Esophagus muscularis mucosa (tissue), 4 donors: ENCODE data around the gene ATP2A1. TPM values are rescaled to one million over a fixed set of nuclear protein-coding genes. Genes with fewer than 3 reads are reported as not detected.
"Not testable (repeated sequence)": the region's sequence is repeated elsewhere in the genome, so short reads cannot be mapped to it uniquely, and the experiment has no call there.

ENCODE experiments used
- DNase-seq: peaks from one replicate; pipeline ENCODE4 v3.0.0-alpha.2; 2017; ENCODE audit errors: extremely low spot score
- H3K27ac ChIP-seq, 4 donors: fragments of 200-600 bp; sonication (generic); replicated peaks in 1 of 4; 1 replicate in 3 of 4; 2 replicates in 1 of 4; pipeline ENCODE4 v1.5.1; 2016 to 2019; ENCODE audit warnings: mild to moderate bottlenecking in 1 of 4
- H3K27me3 ChIP-seq, 4 donors: fragments of 200-600 bp; sonication (generic); one replicate each; pipeline versions ENCODE4 v1.5.1 to v1.6.0; 2016 to 2019
- H3K36me3 ChIP-seq, 4 donors: fragments of 200-600 bp; sonication (generic); one replicate each; pipeline ENCODE4 v1.5.1; 2016 to 2019
- H3K4me1 ChIP-seq, 4 donors: fragments of 200-600 bp; sonication (generic); one replicate each; pipeline ENCODE4 v1.5.1; 2016 to 2019
- H3K4me3 ChIP-seq, 4 donors: fragments of 200-600 bp; sonication (generic); 1 replicate in 2 of 4; 2 replicates in 2 of 4; pipeline ENCODE4 v1.5.1; 2016 to 2019; ENCODE audit warnings: mild to moderate bottlenecking in 4 of 4, moderate library complexity in 1 of 4
- H3K9me3 ChIP-seq, 4 donors: fragments of 200-600 bp; sonication (generic); 1 replicate in 3 of 4; 2 replicates in 1 of 4; pipeline ENCODE4 v1.5.1; 2016 to 2019
- EP300 ChIP-seq: sonication (generic); formaldehyde crosslinking; IDR thresholded peaks from one replicate; pipeline ENCODE4 v1.6.1; 2017; ENCODE audit warnings: antibody characterized with exemption
- POLR2A ChIP-seq: fragments of 450-650 bp; IDR thresholded peaks from one replicate; pipeline ENCODE4 v1.6.1; 2017; ENCODE audit warnings: antibody characterized with exemption, moderate library complexity, mild to moderate bottlenecking, low read depth
- POLR2AphosphoS5 ChIP-seq, 2 donors: sonication (generic); formaldehyde crosslinking; IDR thresholded peaks; one replicate each; pipeline ENCODE4 v1.6.1; 2017; ENCODE audit warnings: antibody characterized with exemption in 2 of 2
- WGBS: methylation state at CpG from one replicate; pipeline ENCODE4 v1.1.5; 2018; 5-methylcytosine and 5-hydroxymethylcytosine counted together
- intact Hi-C: fragments of 100-400 bp; cut with DNase I; formaldehyde crosslinking; loops from one replicate; pipeline ENCODE4 v1.15.1; 2023
- total RNA-seq, 4 donors: library from RNA; depleted of rRNA; stranded (reverse); fragments of >200 nt; gene quantifications; one replicate each; pipeline versions ENCODE4 v1.1.0 to v1.2.1, GENCODE V29; 2016
- TF ChIP-seq, protein P1 (sequence below), 3 experiments: fragments of 200-600 bp in 2 of 3; fragments of 450-650 bp in 1 of 3; sonication (generic) in 2 of 3; IDR thresholded peaks; one replicate each; pipeline ENCODE4 v1.5.1; 2017 to 2019; ENCODE audit warnings: antibody characterized with exemption in 3 of 3, mild to moderate bottlenecking in 2 of 3, moderate library complexity in 1 of 3

The ATP2A1 gene
- total RNA-seq, 4 donors from 2014 or later: 0.86 TPM; not detected in 3

- WGBS: 82% methylated on average over 13 of the region's 13 CpGs
- intact Hi-C loops: no loop called here
- Histone ChIP-seq H3K4me3 (peak overlapping the region in 3 of 4 donors; percentile 78 to 88 (median 84)), H3K4me1 (peaks cover 5 to 18% (median 13%) of the 10 kb centered on the region in 4 donors), H3K27ac (peak overlapping the region; percentile 90 to 98 (median 97)), H3K27me3 (no peaks in the 10 kb centered on the region), H3K36me3 (peaks cover 0 to 29% (median 18%) of the 10 kb centered on the region in 4 donors), H3K9me3 (no peaks in the 10 kb centered on the region)
- TF ChIP-seq POLR2A (no peak), POLR2AphosphoS5 (IDR thresholded peaks at IDR 0.05) (no peak), EP300 (no peak)
- TF ChIP-seq, protein P1, sequence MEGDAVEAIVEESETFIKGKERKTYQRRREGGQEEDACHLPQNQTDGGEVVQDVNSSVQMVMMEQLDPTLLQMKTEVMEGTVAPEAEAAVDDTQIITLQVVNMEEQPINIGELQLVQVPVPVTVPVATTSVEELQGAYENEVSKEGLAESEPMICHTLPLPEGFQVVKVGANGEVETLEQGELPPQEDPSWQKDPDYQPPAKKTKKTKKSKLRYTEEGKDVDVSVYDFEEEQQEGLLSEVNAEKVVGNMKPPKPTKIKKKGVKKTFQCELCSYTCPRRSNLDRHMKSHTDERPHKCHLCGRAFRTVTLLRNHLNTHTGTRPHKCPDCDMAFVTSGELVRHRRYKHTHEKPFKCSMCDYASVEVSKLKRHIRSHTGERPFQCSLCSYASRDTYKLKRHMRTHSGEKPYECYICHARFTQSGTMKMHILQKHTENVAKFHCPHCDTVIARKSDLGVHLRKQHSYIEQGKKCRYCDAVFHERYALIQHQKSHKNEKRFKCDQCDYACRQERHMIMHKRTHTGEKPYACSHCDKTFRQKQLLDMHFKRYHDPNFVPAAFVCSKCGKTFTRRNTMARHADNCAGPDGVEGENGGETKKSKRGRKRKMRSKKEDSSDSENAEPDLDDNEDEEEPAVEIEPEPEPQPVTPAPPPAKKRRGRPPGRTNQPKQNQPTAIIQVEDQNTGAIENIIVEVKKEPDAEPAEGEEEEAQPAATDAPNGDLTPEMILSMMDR (IDR thresholded peaks at IDR 0.05): no peak
- DNase-seq: no peak
Observed at GRCh38 chr16:28923652-28924398, 45.5 kb downstream of the ATP2A1 start.

DNA sequence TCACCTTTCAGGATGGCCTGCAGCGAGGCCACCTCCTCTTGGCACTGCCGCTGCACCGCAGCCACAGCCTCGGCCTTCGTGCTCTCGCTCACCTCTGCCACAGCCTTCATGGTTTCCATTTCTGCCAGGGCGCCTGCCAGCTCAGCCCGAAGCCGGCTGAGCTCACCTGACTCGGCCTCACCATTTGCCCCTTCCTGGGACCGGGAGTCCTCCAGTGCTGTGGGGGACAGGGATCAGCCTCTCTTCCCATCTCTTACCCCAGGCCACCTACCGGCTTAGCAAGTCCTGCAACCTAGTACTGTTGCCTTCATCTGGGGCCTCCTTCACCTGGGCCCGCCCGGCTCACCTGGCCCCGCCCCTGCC is 46.1 kb downstream of the ATP2A1 start:
- peaks cover 0 to 24% (median 13%) of the 10 kb centered on the region in 4 donors for H3K36me3 ChIP-seq
- TF ChIP-seq POLR2A: no peak
- no peak for TF ChIP-seq POLR2AphosphoS5 (IDR thresholded peaks at IDR 0.05)
- no peak for DNase-seq
- 43% methylated on average over 14 of the region's 15 CpGs for WGBS
- no peaks in the 10 kb centered on the region for H3K9me3 ChIP-seq
- H3K27ac ChIP-seq: peak overlapping the region; percentile 90 to 98 (median 97)
- H3K4me3 ChIP-seq: peak overlapping the region; percentile 63 to 88 (median 81)
- peaks cover 5 to 18% (median 13%) of the 10 kb centered on the region in 4 donors for H3K4me1 ChIP-seq
- H3K27me3 ChIP-seq: no peaks in the 10 kb centered on the region
- intact Hi-C loops: no loop called here

- peaks cover 5 to 18% (median 13%) of the 10 kb centered on the region in 4 donors for H3K4me1 ChIP-seq
- DNase-seq: peak; percentile 97
- H3K36me3 ChIP-seq: peaks cover 0 to 19% (median 8%) of the 10 kb centered on the region in 4 donors
- intact Hi-C loops: no loop called here
- TF ChIP-seq EP300 (no peak), POLR2A (peak; percentile 54), POLR2AphosphoS5 (IDR thresholded peaks at IDR 0.05) (peak; percentile 70 to 84)
- TF ChIP-seq, protein P1 (IDR thresholded peaks at IDR 0.05): no peak
- WGBS: 4% methylated on average over 19 of the region's 66 CpGs
- H3K4me3 ChIP-seq: peak within 1 kb of the TSS; percentile 63 to 88 (median 81)
- peak within 1 kb of the TSS; percentile 90 to 98 (median 97) for H3K27ac ChIP-seq
- no peaks in the 10 kb centered on the region for H3K9me3 ChIP-seq
- no peaks in the 10 kb centered on the region for H3K27me3 ChIP-seq
Observed at GRCh38 chr16:28924762-28925385, 46.6 kb downstream of the ATP2A1 start, which contains the start of gene RABEP2. TSS of gene RABEP2 (minus strand) at chr16:28925238. CDS start at chr16:28925163, 75 bp downstream.

GRCh38 chr16:28925386-28926228 is 47.3 kb downstream of the ATP2A1 start:
- 1% methylated on average over 29 of the region's 48 CpGs for WGBS
- intact Hi-C loops: no loop called here
- peak overlapping the region; percentile 63 to 88 (median 81) for H3K4me3 ChIP-seq
- peak; percentile 95 for DNase-seq
- H3K36me3 ChIP-seq: peaks cover 0 to 14% (median 7%) of the 10 kb centered on the region in 4 donors
- peak overlapping the region; percentile 90 to 98 (median 97) for H3K27ac ChIP-seq
- H3K9me3 ChIP-seq: no peaks in the 10 kb centered on the region
- H3K4me1 ChIP-seq: peaks cover 5 to 18% (median 13%) of the 10 kb centered on the region in 4 donors
- TF ChIP-seq POLR2AphosphoS5 (IDR thresholded peaks at IDR 0.05): peak in 1 of 2 donors; percentile 63
- TF ChIP-seq POLR2A: no peak
- no peaks in the 10 kb centered on the region for H3K27me3 ChIP-seq

GRCh38 chr16:28926284-28926683 is 48.0 kb downstream of the ATP2A1 start:
- H3K27me3 ChIP-seq, DNase-seq, intact Hi-C loops, H3K9me3 ChIP-seq, H3K36me3 ChIP-seq: not testable (repeated sequence)
- H3K4me1 ChIP-seq: peaks cover 5 to 18% (median 13%) of the 10 kb centered on the region in 4 donors
- 66% methylated on average over 2 of the region's 2 CpGs for WGBS
- peak overlapping the region; percentile 63 to 88 (median 81) for H3K4me3 ChIP-seq
- peak overlapping the region; percentile 90 to 98 (median 97) for H3K27ac ChIP-seq
